T47D (cell line): ENCODE data around the gene ACTN3.
"Not testable (repeated sequence)": the region's sequence is repeated elsewhere in the genome, so short reads cannot be mapped to it uniquely, and the experiment has no call there.

Experiments
- DNase-seq, 2 experiments: peaks; one replicate each; pipeline versions ENCODE4 v3.0.0 to v3.0.0-alpha.2; 2011 to 2012; ENCODE audit warnings: low read depth in 1 of 2, low spot score in 1 of 2
- JUND ChIP-seq: IDR thresholded peaks from 2 replicates; pipeline ENCODE4 v1.6.1; 2012; ENCODE audit warnings: low read depth
- in situ Hi-C: cut with HindIII; loops from 2 replicates; pipeline ENCODE4 v1.10.0; 2016; ENCODE audit warnings: low sequenced_read_pairs, low pct_unique_long_range_greater_than_20kb

Gene ACTN3

DNA sequence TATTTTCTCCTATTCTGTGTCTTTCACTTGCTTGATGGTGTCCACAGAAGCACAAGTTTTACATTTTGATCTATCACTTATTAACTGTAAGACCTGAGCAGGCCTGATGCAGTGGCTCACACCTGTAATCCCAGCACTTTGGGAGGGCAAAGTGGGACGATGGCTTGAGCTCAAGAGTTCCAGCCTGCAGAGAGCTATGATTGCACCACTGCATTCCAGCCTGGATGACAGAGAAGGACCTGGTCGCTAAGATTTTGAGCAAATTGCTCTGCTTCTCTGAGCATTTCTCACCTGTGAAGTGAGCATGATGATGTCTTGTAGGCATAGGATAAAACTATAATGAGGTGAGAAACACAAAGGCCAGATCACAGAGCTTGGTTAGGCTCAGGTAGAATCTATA, 39.4 kb downstream of the ACTN3 start:
- no peak for TF ChIP-seq JUND
- DNase-seq: no peak
- in situ Hi-C loops: no loop called here

DNA sequence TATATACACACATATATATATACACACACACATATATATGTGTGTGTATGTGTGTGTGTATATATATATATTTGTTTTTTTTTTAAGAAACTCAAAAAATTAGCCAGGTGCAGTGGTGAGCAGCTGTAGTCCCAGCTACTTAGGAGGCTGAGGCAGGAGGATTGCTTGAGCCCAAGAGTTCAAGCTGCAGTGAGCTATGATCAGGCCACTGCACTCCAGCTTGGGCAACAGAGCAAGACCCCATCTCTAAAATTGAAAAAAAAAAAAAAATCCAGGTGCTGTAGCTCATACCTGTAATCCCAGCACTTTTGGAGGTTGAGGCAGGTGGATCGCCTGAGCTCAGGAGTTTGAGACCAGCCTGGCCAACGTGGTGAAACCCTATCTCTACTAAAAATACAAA, 42.6 kb downstream of the ACTN3 start:
- DNase-seq, in situ Hi-C loops: not testable (repeated sequence)

DNA sequence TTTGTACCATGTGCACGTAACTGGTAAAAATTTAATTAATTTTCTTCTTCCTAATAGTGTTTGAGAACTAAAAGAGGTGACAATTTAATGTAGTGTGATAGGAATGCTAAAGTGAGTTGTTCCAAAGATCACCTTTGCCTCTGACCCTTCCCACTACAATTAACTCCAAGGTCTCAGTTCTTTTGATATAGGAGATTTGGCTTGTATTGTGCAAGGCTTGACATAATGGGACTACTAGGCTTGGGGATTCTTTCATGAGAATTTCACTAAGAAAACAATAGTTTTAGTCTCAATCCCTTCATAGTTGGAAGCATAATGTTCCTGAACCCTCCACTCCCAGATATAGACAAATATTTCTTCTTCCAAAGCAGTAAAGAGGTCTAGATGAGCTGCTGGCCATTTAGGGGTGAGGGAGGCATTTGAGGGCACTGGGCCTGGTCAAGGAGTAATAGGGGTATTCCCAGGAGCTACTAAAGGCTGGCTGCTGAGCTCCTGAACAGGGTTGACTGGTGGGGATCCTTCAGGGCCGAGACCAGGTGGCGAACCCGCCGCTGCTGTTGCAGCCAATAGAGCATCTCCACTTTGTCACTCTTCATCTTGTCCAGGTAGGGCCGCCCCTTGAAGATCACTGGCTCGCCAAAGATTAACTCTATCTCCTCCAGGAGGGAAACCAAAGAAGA, 43.4 kb downstream of the ACTN3 start:
- TF ChIP-seq JUND: no peak
- no peak for DNase-seq
- in situ Hi-C loops: no loop called here

DNA sequence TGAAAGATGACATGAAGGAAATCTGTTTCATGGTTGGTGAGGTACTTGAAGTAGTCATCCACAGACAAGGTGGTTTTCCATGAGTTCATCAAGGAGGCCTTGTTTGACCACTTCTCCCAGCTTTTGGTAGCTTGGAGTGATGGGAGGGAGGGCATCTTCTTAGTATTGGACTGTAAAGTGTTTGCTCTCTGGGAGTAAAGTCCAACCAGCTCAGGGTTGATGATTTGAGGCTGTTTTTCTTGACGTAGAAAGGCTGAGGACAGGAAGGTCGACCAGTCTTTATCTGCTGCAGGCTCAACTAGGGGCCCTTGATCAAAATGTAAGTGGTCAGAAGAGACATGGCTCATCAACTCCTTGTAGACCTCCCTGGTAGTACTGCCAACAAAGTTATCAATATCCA, 44.5 kb downstream of the ACTN3 start:
- in situ Hi-C loops: no loop called here
- TF ChIP-seq JUND: no peak
- DNase-seq: no peak

DNA sequence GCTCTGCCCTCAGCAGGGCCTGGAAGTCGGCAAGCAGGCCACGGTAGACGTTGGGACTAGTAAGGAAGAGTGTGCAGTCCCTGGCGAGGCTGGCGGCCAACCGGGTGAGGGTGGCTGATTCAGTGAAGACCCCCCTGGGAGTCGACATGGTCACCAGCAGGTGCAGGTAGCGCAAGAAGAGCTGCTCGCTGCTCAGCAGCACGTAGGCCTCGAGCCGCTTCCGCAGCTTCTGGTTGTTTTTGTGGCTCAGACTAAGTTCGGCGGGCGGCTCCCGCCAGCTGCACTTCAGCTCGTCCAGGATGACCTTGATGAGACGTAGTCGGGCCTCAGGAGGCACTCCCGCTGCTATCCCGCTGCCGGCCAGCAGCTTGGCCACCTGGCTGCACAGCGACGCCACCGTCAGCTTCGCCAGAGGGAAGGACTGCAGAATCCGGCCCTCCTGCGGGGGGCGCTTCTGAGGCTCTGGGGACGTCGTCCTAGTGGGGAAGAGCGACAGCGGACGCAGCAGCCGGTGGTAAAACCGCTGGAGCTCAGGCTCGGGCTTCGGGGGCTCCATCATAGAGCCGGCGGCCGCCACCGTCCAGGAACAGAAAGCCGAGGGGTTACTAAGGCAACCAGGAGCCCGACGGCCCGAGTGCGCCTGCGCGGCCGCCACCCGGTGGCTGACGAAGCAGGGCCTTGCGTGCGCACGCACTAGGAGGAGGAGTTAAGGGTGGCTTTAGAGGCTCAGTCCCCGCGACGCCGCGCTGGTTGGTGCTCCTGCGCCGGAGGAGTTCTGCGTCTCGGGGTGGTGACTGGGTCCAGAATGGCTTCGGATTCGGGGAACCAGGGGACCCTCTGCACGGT, 46.0 kb downstream of the ACTN3 start, which contains the start of the genes CCDC87 and CCS:
Gene CCDC87 (minus strand): TSS at position 607 of the 846 bp plus-strand sequence. CDS start 48 bp downstream, at position 559.
Gene CCS (plus strand): TSS at position 729 of the 846 bp plus-strand sequence. CDS start 77 bp downstream, at position 806.
- in situ Hi-C loops: no loop called here
- peak; percentile 98 to 100 for DNase-seq
- TF ChIP-seq JUND: no peak

DNA sequence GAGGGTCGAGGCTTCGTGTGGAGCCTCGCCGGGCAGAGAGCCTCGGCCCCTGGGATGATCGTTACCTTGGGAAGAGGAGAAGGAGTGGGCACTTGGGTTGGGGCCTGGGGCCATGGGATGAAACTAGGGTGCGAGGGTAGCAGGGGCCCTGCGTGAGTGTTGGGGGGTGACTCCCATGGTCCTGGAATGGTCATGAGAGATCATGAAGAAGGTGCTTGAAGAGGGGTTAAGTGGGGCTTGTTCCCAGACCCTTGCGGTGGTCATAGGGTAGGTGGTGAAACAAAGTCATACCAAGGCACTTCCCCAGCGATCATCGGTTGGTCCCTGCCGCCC, 46.6 kb downstream of the ACTN3 start:
- no peak for TF ChIP-seq JUND
- DNase-seq: no peak
- in situ Hi-C loops: no loop called here

DNA sequence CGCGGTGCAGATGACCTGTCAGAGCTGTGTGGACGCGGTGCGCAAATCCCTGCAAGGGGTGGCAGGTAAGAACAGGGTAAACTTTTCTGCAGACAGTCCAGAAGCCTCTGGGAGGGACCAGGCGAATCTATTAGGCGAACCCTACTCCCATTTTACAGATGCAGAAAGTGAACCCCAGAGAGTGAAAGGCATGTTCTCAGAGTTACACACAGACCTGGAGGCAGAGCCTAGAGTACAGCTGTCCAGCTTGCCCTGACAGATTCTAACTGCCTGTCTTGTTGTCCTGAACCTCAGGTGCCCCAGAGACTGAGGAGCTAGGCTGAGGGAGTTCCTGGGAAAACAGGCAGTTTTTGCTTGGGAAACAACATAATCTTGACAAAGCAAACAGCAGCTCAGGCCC, 46.9 kb downstream of the ACTN3 start:
- in situ Hi-C loops: no loop called here
- TF ChIP-seq JUND: no peak
- no peak for DNase-seq

DNA sequence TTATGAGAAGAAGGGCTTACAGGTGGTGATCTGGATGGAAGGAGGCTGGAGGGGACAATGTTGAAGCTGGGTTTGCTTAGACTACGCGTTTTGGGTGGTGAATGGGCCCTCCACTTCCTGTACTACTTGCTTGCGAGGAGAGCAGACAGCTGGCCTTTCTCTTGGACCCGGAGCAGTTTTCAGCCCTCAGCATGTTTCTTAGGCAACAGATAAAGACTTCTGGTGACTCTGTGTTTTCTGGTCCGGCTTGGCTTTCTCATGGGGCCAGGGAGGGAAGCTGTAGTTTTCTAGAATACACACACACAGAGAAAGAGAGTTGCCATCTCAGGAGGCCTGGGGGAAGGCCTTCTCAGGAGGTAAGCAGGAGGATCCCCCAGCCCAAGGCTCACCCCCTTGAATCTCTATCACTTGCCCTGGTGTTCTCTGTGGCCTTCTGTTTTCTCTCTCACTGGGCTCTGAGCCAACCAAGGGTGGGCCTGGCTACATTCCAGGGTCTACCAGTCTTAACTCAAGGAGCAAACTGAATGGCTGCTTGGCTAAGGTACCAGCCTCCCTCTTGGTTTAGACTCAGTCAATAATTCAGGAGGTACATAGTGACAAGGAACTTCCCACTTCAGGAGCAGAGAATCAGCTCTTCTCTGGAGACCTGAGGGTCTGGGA, 48.7 kb downstream of the ACTN3 start:
- no peak for TF ChIP-seq JUND
- in situ Hi-C loops: no loop called here
- no peak for DNase-seq

DNA sequence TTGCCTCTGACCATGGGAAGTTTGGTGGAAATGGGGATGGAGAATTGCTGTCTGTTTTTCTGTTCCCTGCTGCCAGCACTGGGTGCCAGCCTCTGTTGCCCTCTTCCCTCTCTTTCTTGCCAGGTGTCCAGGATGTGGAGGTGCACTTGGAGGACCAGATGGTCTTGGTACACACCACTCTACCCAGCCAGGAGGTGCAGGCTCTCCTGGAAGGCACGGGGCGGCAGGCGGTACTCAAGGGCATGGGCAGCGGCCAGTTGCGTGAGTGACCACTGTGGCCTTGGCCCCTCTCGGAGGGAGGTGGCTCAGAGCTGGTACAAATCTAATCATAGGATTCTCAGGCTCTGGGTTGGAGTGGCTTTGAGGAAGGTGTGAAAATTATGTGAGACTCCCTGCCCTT, 52.3 kb downstream of the ACTN3 start:
- DNase-seq: no peak
- in situ Hi-C loops: no loop called here
- no peak for TF ChIP-seq JUND

DNA sequence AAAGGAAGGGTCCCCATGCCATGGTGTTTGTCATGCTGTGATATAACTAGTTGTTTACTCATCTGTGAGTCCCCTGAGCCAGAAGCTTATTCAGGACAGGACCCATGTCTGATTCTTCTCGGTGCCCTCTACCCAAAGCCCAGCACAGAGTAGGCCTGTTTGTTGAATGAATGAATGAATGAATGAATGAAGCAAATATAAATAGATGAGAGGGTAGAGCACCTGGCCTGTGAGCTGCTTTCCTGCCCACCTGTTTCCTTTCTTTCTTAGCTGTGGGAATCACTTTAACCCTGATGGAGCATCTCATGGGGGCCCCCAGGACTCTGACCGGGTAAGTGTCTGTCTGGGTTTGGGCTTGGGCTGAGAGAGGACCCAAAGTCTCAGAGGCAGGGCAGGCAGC, 53.5 kb downstream of the ACTN3 start:
- in situ Hi-C loops: no loop called here
- no peak for DNase-seq
- no peak for TF ChIP-seq JUND

DNA sequence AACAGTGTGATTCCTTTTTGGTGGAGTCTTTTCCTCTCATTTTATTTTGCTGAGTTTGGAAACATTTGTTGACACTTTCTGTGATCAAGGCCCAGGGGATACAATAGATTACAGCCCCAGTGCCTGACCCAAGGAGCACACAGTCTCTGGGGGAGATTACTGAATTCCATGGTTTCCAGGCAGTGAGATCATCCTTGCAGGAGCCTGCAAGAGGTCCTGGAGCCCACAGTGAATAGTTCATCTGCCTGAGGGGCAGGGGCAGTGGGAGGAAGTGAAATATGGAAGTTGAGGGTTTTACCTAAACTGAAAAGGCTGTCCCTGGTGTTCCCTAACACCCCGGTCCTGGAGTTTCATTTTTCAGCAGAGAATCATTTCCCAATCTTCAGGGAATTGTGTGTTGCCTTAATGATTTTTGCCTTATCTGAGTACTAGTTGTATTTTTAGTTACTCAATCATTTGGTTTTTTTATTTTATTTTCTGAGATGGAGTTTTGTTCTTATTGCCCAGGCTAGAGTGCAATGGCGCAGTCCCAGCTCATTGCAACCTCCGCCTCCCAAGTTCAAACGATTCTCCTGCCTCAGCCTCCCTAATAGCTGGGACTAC, 54.0 kb downstream of the ACTN3 start:
- in situ Hi-C loops: no loop called here
- TF ChIP-seq JUND: no peak
- no peak for DNase-seq

DNA sequence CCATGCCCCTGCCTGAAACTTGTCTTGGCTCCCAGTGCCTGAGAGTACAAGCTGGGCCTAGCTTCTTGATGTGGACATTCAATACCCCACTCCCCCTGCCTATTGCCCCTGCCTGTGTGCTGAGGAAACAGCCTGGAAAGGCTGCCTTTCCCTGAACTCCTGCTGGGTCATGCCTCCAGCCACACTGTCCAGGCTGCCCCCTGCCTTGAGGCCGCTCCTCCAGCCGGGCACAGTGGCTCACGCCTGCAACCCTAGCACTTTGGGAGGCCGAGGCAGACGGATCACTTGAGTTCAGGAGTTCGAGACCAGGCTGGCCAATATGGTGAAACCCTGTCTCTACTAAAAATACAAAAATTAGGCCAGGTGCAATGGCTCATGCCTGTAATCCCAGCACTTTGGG, 56.4 kb downstream of the ACTN3 start:
- DNase-seq: no peak
- in situ Hi-C loops: no loop called here
- no peak for TF ChIP-seq JUND

DNA sequence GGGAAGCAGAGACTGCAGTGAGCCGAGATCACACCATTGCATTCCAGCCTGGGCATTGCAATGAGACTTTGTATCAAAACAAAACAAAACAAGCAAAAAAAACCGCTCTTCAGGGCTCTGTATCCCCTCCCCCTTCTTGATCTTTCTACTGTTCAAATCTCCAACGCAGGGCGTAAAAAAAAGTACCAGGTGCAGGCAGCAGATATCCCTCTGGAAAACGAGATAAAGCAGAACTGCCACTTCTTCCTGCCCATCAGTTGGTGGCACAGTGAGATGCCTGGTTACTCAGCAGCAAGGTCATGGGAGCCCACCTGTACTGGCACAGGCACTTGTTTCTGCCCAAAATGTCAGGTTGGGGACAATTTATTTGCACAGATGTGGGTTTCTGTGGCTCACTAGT, 57.5 kb downstream of the ACTN3 start:
- TF ChIP-seq JUND: no peak
- DNase-seq: no peak
- in situ Hi-C loops: no loop called here

DNA sequence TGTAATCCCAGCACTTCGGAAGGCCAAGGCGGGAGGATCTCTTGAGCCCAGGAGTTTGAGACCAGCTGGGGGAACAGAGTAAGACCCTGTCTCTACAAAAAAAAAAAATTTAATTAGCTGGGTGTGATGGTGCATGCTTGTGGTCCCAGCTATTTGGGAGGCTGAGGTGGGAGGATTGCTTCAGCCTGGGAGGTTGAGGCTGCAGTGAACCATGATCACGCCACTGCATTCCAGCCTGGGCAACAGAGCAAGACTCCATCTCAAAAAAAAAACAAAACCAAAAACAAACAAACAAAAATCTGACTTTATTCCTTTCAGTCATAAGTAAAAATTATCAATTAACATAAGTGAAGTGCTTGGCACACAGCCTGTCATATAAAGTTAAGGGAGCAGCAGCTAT, 59.9 kb downstream of the ACTN3 start:
- in situ Hi-C loops, DNase-seq: not testable (repeated sequence)
